ENCODE results near the gene PRDM11.

- no peak for TF ChIP-seq POLR2A (IDR thresholded peaks at IDR 0.05; ENCODE audit: low read depth, low read length)
- no peak for TF ChIP-seq SIX5 (IDR thresholded peaks at IDR 0.05; ENCODE audit: low read depth, low read length, severe bottlenecking)
- no peak for TF ChIP-seq CTCF (IDR thresholded peaks at IDR 0.05 in 2 of 3, conservative IDR thresholded peaks at IDR 0.05 in 1 of 3; ENCODE audit: control insufficient read depth in 2 of 3, extremely low read depth in 1 of 3, insufficient read depth in 1 of 3, low read depth in 3 of 3, low read length in 3 of 3)
- no peak for TF ChIP-seq RELB (IDR thresholded peaks at IDR 0.05; ENCODE audit: low read depth)
- no peak for TF ChIP-seq SUZ12 (IDR thresholded peaks at IDR 0.05; ENCODE audit: unreplicated experiment)
- TF ChIP-seq, protein P1, sequence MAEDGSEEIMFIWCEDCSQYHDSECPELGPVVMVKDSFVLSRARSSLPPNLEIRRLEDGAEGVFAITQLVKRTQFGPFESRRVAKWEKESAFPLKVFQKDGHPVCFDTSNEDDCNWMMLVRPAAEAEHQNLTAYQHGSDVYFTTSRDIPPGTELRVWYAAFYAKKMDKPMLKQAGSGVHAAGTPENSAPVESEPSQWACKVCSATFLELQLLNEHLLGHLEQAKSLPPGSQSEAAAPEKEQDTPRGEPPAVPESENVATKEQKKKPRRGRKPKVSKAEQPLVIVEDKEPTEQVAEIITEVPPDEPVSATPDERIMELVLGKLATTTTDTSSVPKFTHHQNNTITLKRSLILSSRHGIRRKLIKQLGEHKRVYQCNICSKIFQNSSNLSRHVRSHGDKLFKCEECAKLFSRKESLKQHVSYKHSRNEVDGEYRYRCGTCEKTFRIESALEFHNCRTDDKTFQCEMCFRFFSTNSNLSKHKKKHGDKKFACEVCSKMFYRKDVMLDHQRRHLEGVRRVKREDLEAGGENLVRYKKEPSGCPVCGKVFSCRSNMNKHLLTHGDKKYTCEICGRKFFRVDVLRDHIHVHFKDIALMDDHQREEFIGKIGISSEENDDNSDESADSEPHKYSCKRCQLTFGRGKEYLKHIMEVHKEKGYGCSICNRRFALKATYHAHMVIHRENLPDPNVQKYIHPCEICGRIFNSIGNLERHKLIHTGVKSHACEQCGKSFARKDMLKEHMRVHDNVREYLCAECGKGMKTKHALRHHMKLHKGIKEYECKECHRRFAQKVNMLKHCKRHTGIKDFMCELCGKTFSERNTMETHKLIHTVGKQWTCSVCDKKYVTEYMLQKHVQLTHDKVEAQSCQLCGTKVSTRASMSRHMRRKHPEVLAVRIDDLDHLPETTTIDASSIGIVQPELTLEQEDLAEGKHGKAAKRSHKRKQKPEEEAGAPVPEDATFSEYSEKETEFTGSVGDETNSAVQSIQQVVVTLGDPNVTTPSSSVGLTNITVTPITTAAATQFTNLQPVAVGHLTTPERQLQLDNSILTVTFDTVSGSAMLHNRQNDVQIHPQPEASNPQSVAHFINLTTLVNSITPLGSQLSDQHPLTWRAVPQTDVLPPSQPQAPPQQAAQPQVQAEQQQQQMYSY (CRISPR knock-in tag; IDR thresholded peaks at IDR 0.05), result no peak
- TF ChIP-seq CHD1 (IDR thresholded peaks at IDR 0.05; ENCODE audit: low read depth, low read length), result no peak
- TF ChIP-seq ZBTB40 (IDR thresholded peaks at IDR 0.05; ENCODE audit: borderline replicate concordance), result no peak
- no peak for TF ChIP-seq FOS (IDR thresholded peaks at IDR 0.05; ENCODE audit: borderline replicate concordance, extremely low read depth, insufficient read length)
- no peak for TF ChIP-seq CHD2 (IDR thresholded peaks at IDR 0.05; ENCODE audit: borderline replicate concordance, low read depth, low read length)
- TF ChIP-seq SMAD1 (IDR thresholded peaks at IDR 0.05; ENCODE audit: low read depth, partially characterized antibody), result no peak
These were observed 92.3 kb downstream of the PRDM11 start for GRCh38 chr11:45238724-45239123.
